Measurements from ENCODE around the gene MXRA8.

Gene MXRA8

DNA sequence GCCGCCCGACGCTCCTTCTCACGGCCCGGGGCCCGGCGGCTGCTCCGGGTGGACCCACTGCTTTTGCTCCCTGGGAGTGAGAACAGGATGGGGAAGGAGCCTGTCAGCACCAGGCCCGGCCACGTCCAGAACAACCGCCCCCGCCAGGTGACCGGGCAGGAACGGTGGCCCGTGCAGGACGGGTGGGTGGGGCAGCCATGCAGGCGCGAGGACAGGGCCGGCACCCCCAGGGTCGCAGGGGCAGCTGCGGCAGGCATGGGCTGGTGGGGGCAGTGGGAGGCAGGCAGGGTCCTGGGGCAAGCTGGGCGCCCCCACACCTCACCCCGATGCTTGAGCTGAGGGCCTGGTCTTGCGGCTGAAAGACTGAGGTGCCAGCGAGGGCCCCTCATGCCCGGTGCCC lies 21.9 kb downstream of the MXRA8 start:
- TF ChIP-seq, protein P1, sequence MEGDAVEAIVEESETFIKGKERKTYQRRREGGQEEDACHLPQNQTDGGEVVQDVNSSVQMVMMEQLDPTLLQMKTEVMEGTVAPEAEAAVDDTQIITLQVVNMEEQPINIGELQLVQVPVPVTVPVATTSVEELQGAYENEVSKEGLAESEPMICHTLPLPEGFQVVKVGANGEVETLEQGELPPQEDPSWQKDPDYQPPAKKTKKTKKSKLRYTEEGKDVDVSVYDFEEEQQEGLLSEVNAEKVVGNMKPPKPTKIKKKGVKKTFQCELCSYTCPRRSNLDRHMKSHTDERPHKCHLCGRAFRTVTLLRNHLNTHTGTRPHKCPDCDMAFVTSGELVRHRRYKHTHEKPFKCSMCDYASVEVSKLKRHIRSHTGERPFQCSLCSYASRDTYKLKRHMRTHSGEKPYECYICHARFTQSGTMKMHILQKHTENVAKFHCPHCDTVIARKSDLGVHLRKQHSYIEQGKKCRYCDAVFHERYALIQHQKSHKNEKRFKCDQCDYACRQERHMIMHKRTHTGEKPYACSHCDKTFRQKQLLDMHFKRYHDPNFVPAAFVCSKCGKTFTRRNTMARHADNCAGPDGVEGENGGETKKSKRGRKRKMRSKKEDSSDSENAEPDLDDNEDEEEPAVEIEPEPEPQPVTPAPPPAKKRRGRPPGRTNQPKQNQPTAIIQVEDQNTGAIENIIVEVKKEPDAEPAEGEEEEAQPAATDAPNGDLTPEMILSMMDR (conservative IDR thresholded peaks at IDR 0.05; ENCODE audit: low read depth, low read length): no peak
- Histone ChIP-seq H3K9ac (no peak overlapping the region), H3K4me3 (IDR thresholded peaks at IDR 0.05; ENCODE audit: insufficient read depth, low read depth, low read length) (no peak overlapping the region), H3K4me1 (ENCODE audit: low read depth, poor library complexity, severe bottlenecking) (no peaks in the 10 kb centered on the region), H3K27me3 (ENCODE audit: insufficient read depth, low read depth) (no peaks in the 10 kb centered on the region), H4K20me1 (ENCODE audit: insufficient read depth) (no peaks in the 10 kb centered on the region), H3K27ac (no peak overlapping the region), H3K36me3 (ENCODE audit: insufficient read depth) (no peaks in the 10 kb centered on the region), H3K4me2 (no peak overlapping the region), H2AFZ (ENCODE audit: low read depth) (no peak overlapping the region), H3K79me2 (ENCODE audit: insufficient read depth, low read depth) (no peaks in the 10 kb centered on the region)

DNA sequence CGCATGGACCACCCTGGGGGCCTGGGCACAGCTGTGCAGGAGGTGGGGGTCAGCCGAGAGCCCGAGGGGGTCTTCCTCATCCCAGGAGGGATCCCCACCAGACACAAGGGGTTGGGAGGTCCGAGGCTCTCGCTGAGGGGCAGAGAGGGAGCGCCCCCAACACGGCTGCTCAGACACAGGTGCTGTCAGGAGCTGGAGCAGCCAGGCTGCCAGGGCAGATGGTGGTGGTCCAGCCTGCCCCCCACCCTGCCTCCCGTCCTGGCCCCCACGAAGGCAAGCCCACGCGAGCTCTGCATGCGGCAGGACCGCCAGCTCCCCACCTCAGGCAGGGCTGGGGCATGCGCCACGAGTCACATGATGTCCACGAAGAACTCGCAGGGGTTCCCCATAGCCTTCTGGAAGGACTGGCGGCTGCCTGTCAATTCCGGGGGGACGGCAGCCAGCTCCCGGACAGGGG lies 22.5 kb downstream of the MXRA8 start:
- no peak overlapping the region for H3K4me3 ChIP-seq (IDR thresholded peaks at IDR 0.05; ENCODE audit: insufficient read depth, low read depth, low read length)
- H2AFZ ChIP-seq (ENCODE audit: low read depth): no peak overlapping the region
- no peak overlapping the region for H3K9ac ChIP-seq
- no peaks in the 10 kb centered on the region for H3K27me3 ChIP-seq (ENCODE audit: insufficient read depth, low read depth)
- no peak overlapping the region for H3K27ac ChIP-seq
- H3K79me2 ChIP-seq (ENCODE audit: insufficient read depth, low read depth): no peaks in the 10 kb centered on the region
- no peaks in the 10 kb centered on the region for H3K36me3 ChIP-seq (ENCODE audit: insufficient read depth)
- H3K4me1 ChIP-seq (ENCODE audit: low read depth, poor library complexity, severe bottlenecking): no peaks in the 10 kb centered on the region
- TF ChIP-seq, protein P1 (conservative IDR thresholded peaks at IDR 0.05; ENCODE audit: low read depth, low read length): no peak
- no peak overlapping the region for H3K4me2 ChIP-seq
- no peaks in the 10 kb centered on the region for H4K20me1 ChIP-seq (ENCODE audit: insufficient read depth)

DNA sequence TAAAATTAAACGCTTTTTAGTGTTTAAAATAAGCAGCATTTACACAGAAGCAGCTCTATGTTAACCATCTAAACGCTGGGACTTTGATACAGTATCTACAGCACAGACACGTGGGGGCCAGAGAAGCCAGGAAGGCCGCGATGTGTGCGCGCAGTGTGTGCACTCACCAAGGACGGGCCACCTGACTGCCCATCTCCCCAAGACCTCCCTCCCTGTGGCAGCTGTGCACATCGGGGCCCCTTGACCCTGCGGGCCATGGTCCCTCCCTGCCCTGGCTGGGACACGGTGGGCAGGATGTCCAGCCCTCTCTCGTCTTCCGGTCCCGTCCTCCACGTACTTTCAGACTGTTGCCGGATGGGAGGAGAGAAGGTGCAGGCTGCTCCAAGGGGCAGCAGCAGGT lies 23.1 kb downstream of the MXRA8 start:
- no peak overlapping the region for H2AFZ ChIP-seq (ENCODE audit: low read depth)
- H3K4me3 ChIP-seq (IDR thresholded peaks at IDR 0.05; ENCODE audit: insufficient read depth, low read depth, low read length): no peak overlapping the region
- no peaks in the 10 kb centered on the region for H3K4me1 ChIP-seq (ENCODE audit: low read depth, poor library complexity, severe bottlenecking)
- no peak overlapping the region for H3K4me2 ChIP-seq
- no peaks in the 10 kb centered on the region for H3K79me2 ChIP-seq (ENCODE audit: insufficient read depth, low read depth)
- no peak overlapping the region for H3K27ac ChIP-seq
- H4K20me1 ChIP-seq (ENCODE audit: insufficient read depth): no peaks in the 10 kb centered on the region
- H3K9ac ChIP-seq: no peak overlapping the region
- TF ChIP-seq, protein P1 (conservative IDR thresholded peaks at IDR 0.05; ENCODE audit: low read depth, low read length): no peak
- H3K36me3 ChIP-seq (ENCODE audit: insufficient read depth): no peaks in the 10 kb centered on the region
- H3K27me3 ChIP-seq (ENCODE audit: insufficient read depth, low read depth): no peaks in the 10 kb centered on the region

DNA sequence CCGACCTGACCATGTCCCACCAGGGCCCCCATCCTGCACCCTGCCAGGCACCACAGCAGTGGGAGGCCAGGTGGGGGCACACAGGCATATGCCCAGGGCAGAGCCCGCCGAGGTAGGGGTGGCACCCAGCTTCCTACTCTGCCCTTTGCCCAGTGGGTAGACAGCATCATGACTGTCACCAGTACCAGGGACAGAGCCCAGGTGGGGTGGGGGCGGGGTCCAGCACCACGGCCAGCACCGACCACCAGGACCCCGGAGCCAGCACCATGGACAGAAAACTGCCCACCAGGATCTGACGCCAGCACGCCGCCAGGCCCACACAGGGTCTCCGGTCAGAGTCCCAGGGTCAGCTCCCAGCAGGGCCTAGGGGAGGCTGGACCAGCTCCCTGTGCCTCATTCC lies 23.5 kb downstream of the MXRA8 start:
- H3K4me3 ChIP-seq (IDR thresholded peaks at IDR 0.05; ENCODE audit: insufficient read depth, low read depth, low read length): no peak overlapping the region
- H3K36me3 ChIP-seq (ENCODE audit: insufficient read depth): no peaks in the 10 kb centered on the region
- no peaks in the 10 kb centered on the region for H3K27me3 ChIP-seq (ENCODE audit: insufficient read depth, low read depth)
- TF ChIP-seq, protein P1 (conservative IDR thresholded peaks at IDR 0.05; ENCODE audit: low read depth, low read length): no peak
- H4K20me1 ChIP-seq (ENCODE audit: insufficient read depth): no peaks in the 10 kb centered on the region
- no peak overlapping the region for H3K27ac ChIP-seq
- H3K4me2 ChIP-seq: no peak overlapping the region
- no peaks in the 10 kb centered on the region for H3K79me2 ChIP-seq (ENCODE audit: insufficient read depth, low read depth)
- H2AFZ ChIP-seq (ENCODE audit: low read depth): no peak overlapping the region
- H3K4me1 ChIP-seq (ENCODE audit: low read depth, poor library complexity, severe bottlenecking): no peaks in the 10 kb centered on the region
- H3K9ac ChIP-seq: no peak overlapping the region

All from KMS-11 (cell line).